ENCODE measurements around the gene ZC3H18.

- TF ChIP-seq CTCF (conservative IDR thresholded peaks at IDR 0.05): no peak
- TF ChIP-seq EZH2 (IDR thresholded peaks at IDR 0.05; ENCODE audit: low read depth): no peak
These were observed 62.4 kb downstream of the ZC3H18 start for GRCh38 chr16:88632587-88632930.
